SJCRH30 (cell line): ENCODE data around the gene SOCS7. TPM values are rescaled to one million over a fixed set of nuclear protein-coding genes. Genes with fewer than 3 reads are reported as not detected.
A peak's percentile ranks its signal among the peaks of the same experiment; 100 is the strongest.
"Not testable (repeated sequence)": the region's sequence is repeated elsewhere in the genome, so short reads cannot be mapped to it uniquely, and the experiment has no call there.

Experiments
- DNase-seq, 2 experiments: peaks; one replicate each; pipeline ENCODE4 v3.0.0-alpha.2; 2015 to 2020
- H3K27ac ChIP-seq: fragments of 250-450 bp; sonication (Bioruptor Pico); 2 replicates; pipeline ENCODE4 v1.5.1; 2020; ENCODE audit warnings: mild to moderate bottlenecking, moderate library complexity
- H3K27me3 ChIP-seq: fragments of 250-450 bp; sonication (Bioruptor Pico); 2 replicates; pipeline ENCODE4 v1.5.1; 2020; ENCODE audit warnings: mild to moderate bottlenecking, moderate library complexity
- H3K36me3 ChIP-seq: fragments of 250-450 bp; sonication (Bioruptor Pico); 2 replicates; pipeline ENCODE4 v1.5.1; 2020; ENCODE audit warnings: mild to moderate bottlenecking, moderate library complexity
- H3K4me1 ChIP-seq: fragments of 250-450 bp; sonication (Bioruptor Pico); 2 replicates; pipeline ENCODE4 v1.5.1; 2020; ENCODE audit warnings: mild to moderate bottlenecking, moderate library complexity
- H3K4me3 ChIP-seq: fragments of 250-450 bp; sonication (Bioruptor Pico); 2 replicates; pipeline ENCODE4 v1.5.1; 2020; ENCODE audit warnings: mild to moderate bottlenecking, moderate library complexity
- H3K9me3 ChIP-seq: fragments of 250-450 bp; sonication (Bioruptor Pico); replicated peaks from 2 replicates; pipeline ENCODE4 v1.5.1; 2020; ENCODE audit warnings: mild to moderate bottlenecking, moderate library complexity
- total RNA-seq: library from RNA; depleted of rRNA; stranded (reverse); fragments of >200 nt; shearing (Covaris generic); gene quantifications from 2 replicates; pipeline ENCODE4 v1.2.3, GENCODE V29; 2014

The SOCS7 gene
- total RNA-seq, 1 experiment from 2014 or later, result 21.0 TPM

DNA sequence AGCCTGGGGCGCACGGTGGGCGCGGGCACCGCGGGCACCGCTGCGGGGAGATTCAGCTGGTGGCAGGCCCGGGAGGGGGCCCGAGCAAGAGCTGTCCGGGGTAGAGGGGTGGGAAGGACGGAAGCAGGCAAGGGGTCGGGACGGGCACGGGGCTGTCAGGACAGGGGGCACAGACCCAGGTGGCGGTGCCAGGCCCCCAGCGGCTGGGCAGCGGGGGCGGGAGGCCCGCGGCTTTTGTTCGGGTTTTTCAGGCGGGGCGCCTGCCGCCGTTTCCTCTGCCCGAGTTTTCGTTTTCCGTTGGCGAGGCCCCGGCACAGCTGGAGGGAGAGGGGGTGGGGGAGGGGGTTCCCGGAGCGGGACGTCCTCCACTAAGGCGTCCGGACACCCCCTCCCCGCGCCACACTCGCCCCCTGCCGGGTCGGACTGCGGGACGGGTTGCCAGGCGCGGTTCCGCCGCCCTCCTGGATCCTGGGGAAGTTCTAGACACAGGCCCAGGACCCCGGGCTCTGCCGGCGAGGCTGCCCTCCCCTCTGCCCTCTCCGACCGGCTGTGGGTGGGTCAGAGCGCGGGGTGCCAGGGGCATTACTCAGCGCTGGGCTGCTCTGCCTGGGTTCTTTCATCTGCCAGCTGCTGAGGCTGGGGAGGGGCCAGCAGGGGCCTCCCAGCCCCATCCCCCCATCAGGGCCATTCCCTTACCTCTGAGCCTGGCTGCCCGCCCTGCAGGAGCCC lies 77.2 kb downstream of the SOCS7 start:
- H3K4me3 ChIP-seq, result peak overlapping the region; percentile 48
- no peaks in the 10 kb centered on the region for H3K9me3 ChIP-seq
- H3K27ac ChIP-seq, result no peak overlapping the region
- H3K4me1 ChIP-seq, result no peaks in the 10 kb centered on the region
- H3K36me3 ChIP-seq, result no peaks in the 10 kb centered on the region
- DNase-seq, result no peak
- H3K27me3 ChIP-seq, result no peaks in the 10 kb centered on the region; the same call in 1 of the 2 replicates

GRCh38 chr17:38429476-38430100 lies 77.9 kb downstream of the SOCS7 start:
- no peaks in the 10 kb centered on the region; the same call in 1 of the 2 replicates for H3K27me3 ChIP-seq
- H3K9me3 ChIP-seq, result no peaks in the 10 kb centered on the region
- no peaks in the 10 kb centered on the region for H3K4me1 ChIP-seq
- no peak overlapping the region for H3K4me3 ChIP-seq
- no peak overlapping the region for H3K27ac ChIP-seq
- no peak for DNase-seq
- H3K36me3 ChIP-seq, result no peaks in the 10 kb centered on the region

GRCh38 chr17:38430316-38430715 lies 78.7 kb downstream of the SOCS7 start:
- H3K27ac ChIP-seq, result no peak overlapping the region
- no peaks in the 10 kb centered on the region for H3K36me3 ChIP-seq
- no peaks in the 10 kb centered on the region for H3K4me1 ChIP-seq
- no peaks in the 10 kb centered on the region; the same call in 1 of the 2 replicates for H3K27me3 ChIP-seq
- no peaks in the 10 kb centered on the region for H3K9me3 ChIP-seq
- DNase-seq, result no peak
- no peak overlapping the region for H3K4me3 ChIP-seq

- Histone ChIP-seq H3K4me1 (no peaks in the 10 kb centered on the region), H3K27me3 (no peaks in the 10 kb centered on the region; the same call in 1 of the 2 replicates), H3K27ac (no peak overlapping the region), H3K9me3 (no peaks in the 10 kb centered on the region), H3K36me3 (no peaks in the 10 kb centered on the region), H3K4me3 (no peak overlapping the region)
- DNase-seq, result no peak
Observed at GRCh38 chr17:38430822-38431221, 79.2 kb downstream of the SOCS7 start.

DNA sequence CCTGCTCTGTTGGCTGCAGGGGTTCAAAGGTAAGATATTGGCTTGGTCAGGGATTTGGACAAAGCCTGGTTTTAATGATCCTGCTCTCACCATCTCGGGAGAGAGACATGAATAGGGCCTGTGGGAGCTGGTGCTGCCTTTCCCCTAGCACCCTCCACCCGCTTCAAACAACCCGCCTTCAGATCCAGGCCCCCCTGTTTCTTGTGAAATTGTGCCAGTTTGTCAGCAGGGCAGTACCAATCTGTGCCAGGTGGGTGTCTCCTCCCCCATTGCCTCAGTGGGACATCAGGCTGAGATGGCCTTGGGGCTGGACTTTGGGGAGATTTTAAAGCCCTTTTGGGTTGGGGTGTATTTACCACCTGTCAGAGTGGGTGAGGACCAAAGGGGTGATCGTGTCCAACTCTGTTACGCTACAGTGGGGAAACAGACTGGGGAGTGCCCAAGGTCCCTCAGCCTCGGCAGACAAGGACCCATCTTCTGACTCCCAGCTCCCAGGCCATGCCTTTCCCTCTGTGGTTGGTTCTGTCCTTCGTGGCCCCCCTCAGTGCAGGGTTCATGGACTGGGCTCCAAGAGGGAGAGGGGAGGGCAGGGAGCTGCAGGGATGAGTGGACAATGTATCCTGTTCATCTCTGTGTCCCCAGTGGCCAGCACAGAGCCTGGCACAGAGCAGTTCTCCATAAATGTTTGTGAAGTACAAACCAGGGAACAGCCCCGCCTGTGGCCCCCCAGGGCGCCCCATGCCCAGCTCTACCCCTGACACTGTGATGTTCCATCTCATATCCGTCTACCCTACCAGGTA lies 79.9 kb downstream of the SOCS7 start:
- H3K4me3 ChIP-seq, result no peak overlapping the region
- H3K27ac ChIP-seq, result no peak overlapping the region
- no peaks in the 10 kb centered on the region for H3K4me1 ChIP-seq
- H3K9me3 ChIP-seq, result no peaks in the 10 kb centered on the region
- no peak for DNase-seq
- no peaks in the 10 kb centered on the region for H3K36me3 ChIP-seq
- H3K27me3 ChIP-seq, result no peaks in the 10 kb centered on the region; the same call in 1 of the 2 replicates

DNA sequence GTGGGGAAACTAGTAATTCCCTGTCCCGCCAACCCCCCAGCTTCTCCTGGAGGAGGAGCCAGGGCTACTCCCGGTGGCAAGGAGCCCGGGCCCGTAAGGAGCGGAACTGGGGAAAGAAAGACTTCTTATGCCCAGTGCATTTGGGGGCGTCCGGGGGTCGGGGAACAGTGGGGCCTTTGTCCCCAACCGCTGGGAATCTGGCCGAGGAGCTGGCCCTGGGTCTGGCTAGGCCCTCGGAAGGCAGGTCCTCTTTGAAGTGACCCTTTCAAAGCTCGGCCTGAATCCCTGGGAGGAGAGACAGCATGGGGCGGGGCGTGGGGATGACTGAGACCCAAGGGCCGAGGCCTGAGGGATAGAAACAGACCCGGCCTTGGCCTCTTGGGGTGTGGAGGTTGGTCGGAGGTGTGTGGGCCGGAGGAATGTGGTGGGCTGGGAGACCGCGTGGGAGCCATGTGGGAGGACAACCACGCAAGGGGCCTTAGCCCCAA lies 82.6 kb downstream of the SOCS7 start:
- Histone ChIP-seq H3K36me3 (no peaks in the 10 kb centered on the region), H3K27me3 (no peaks in the 10 kb centered on the region; the same call in 1 of the 2 replicates), H3K9me3 (no peaks in the 10 kb centered on the region), H3K4me3 (no peak overlapping the region), H3K4me1 (no peaks in the 10 kb centered on the region), H3K27ac (no peak overlapping the region)
- DNase-seq, result no peak

- H3K4me3 ChIP-seq, result no peak overlapping the region
- no peak for DNase-seq
- H3K27ac ChIP-seq, result no peak overlapping the region
- H3K4me1 ChIP-seq, result no peaks in the 10 kb centered on the region
- H3K9me3 ChIP-seq, result no peaks in the 10 kb centered on the region
- no peaks in the 10 kb centered on the region; the same call in 1 of the 2 replicates for H3K27me3 ChIP-seq
- H3K36me3 ChIP-seq, result no peaks in the 10 kb centered on the region
Observed at GRCh38 chr17:38435795-38436194, 84.2 kb downstream of the SOCS7 start.

DNA sequence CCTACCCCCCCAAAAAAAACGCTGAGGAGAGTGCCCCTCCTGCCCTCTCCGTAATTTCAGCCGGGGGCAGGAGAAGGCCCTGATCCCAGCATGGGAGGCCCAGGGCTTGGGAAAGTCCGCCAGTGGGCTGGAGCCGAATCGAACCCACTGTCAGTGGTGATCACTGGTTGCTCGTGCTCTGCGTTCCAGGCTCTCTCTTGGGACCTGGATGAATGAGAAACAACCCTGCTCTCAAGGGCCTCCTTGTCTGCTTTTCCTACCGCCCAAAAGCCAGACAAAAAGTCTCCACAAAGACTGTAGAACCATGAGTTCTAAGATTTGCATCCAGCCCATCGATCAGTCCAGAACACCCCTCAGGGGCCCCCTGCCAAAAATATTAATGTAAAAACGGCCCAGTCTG lies 84.7 kb downstream of the SOCS7 start:
- Histone ChIP-seq H3K36me3 (no peaks in the 10 kb centered on the region), H3K27me3 (no peaks in the 10 kb centered on the region; the same call in 1 of the 2 replicates), H3K27ac (no peak overlapping the region), H3K9me3 (no peaks in the 10 kb centered on the region), H3K4me1 (no peaks in the 10 kb centered on the region), H3K4me3 (no peak overlapping the region)
- DNase-seq, result no peak

- not testable (repeated sequence) for DNase-seq, H3K27me3 ChIP-seq, H3K36me3 ChIP-seq, H3K27ac ChIP-seq, H3K4me3 ChIP-seq, H3K4me1 ChIP-seq, H3K9me3 ChIP-seq
Observed at GRCh38 chr17:38437313-38437712, 85.7 kb downstream of the SOCS7 start.

- no peaks in the 10 kb centered on the region for H3K36me3 ChIP-seq
- no peaks in the 10 kb centered on the region; the same call in 1 of the 2 replicates for H3K27me3 ChIP-seq
- H3K4me3 ChIP-seq, result no peak overlapping the region
- DNase-seq, result no peak
- H3K9me3 ChIP-seq, result no peaks in the 10 kb centered on the region
- peaks cover 4% of the 10 kb centered on the region for H3K4me1 ChIP-seq
- no peak overlapping the region for H3K27ac ChIP-seq
Observed at GRCh38 chr17:38439436-38439835, 87.8 kb downstream of the SOCS7 start.

- Histone ChIP-seq H3K27me3 (no peaks in the 10 kb centered on the region; the same call in 1 of the 2 replicates), H3K27ac (no peak overlapping the region), H3K9me3 (no peaks in the 10 kb centered on the region), H3K4me1 (peaks cover 4% of the 10 kb centered on the region), H3K36me3 (no peaks in the 10 kb centered on the region), H3K4me3 (no peak overlapping the region)
- no peak for DNase-seq
Observed at GRCh38 chr17:38440614-38441397, 89.2 kb downstream of the SOCS7 start.

GRCh38 chr17:38441429-38442061 lies 89.9 kb downstream of the SOCS7 start:
- Histone ChIP-seq H3K27ac (no peak overlapping the region), H3K9me3 (no peaks in the 10 kb centered on the region), H3K4me1 (peaks cover 4% of the 10 kb centered on the region), H3K4me3 (no peak overlapping the region), H3K36me3 (no peaks in the 10 kb centered on the region), H3K27me3 (no peaks in the 10 kb centered on the region)
- DNase-seq, result no peak

DNA sequence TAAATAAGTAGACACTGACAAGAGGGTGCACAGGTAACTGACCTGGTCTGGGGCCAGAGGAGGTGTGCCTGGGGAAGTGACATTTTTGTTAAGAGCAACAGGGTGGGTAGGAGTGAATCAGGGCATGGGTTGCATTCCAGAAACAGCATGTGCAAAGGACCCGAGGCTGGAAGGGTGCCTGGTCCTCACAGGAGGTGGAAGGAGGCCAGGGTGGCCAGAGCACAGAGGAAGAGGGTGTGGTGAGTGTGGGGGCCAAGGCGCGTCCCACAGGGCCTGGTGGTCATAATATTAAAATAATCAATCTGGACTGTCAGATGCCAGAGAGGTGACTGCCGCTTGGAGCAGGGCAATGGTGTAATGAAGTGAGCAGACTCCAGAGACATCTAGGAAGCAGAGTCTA lies 90.9 kb downstream of the SOCS7 start:
- H3K36me3 ChIP-seq, result no peaks in the 10 kb centered on the region
- DNase-seq, result no peak
- H3K27me3 ChIP-seq, result no peaks in the 10 kb centered on the region
- H3K4me3 ChIP-seq, result no peak overlapping the region
- H3K27ac ChIP-seq, result no peak overlapping the region
- peaks cover 4% of the 10 kb centered on the region for H3K4me1 ChIP-seq
- no peaks in the 10 kb centered on the region for H3K9me3 ChIP-seq
